Measurements from ENCODE around the gene ARID5A. TPM values are rescaled to one million over a fixed set of nuclear protein-coding genes. Genes with fewer than 3 reads are reported as not detected.

The ARID5A gene
- total RNA-seq, 1 donor from 2014 or later, result 7.1 TPM

DNA sequence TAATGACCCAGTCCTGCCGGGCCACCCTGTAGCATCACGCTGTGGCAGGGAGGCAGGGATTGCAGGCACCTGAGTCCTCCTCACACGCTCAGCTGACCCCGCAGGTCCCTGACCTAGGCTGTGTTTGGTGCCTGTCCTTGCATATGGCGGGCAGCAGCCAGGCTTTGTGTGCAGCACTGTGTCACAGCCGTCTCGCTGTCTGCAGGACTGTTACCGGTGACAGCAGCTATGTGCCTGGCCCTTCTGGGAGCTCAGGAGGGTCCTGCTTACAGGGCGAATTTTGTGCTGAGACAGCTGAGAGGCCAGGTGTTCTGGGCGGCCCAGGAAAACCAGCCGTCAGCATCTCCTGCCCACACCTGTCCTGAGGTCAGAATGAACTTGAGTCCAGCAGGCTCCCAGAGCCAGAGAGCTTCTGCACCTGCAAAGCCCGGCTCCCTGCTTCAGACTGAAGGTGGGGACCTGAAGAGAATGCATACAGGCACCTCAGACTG, 10.4 kb upstream of the ARID5A start:
- H3K9me3 Mint-ChIP-seq (ENCODE audit: low read depth), result no peaks in the 10 kb centered on the region
- TF ChIP-seq, protein P1, sequence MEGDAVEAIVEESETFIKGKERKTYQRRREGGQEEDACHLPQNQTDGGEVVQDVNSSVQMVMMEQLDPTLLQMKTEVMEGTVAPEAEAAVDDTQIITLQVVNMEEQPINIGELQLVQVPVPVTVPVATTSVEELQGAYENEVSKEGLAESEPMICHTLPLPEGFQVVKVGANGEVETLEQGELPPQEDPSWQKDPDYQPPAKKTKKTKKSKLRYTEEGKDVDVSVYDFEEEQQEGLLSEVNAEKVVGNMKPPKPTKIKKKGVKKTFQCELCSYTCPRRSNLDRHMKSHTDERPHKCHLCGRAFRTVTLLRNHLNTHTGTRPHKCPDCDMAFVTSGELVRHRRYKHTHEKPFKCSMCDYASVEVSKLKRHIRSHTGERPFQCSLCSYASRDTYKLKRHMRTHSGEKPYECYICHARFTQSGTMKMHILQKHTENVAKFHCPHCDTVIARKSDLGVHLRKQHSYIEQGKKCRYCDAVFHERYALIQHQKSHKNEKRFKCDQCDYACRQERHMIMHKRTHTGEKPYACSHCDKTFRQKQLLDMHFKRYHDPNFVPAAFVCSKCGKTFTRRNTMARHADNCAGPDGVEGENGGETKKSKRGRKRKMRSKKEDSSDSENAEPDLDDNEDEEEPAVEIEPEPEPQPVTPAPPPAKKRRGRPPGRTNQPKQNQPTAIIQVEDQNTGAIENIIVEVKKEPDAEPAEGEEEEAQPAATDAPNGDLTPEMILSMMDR (IDR thresholded peaks at IDR 0.05; ENCODE audit: unreplicated experiment), result no peak
- no peaks in the 10 kb centered on the region for H3K36me3 Mint-ChIP-seq (ENCODE audit: insufficient read depth)
- H3K27ac Mint-ChIP-seq, result no peak overlapping the region
- DNase-seq (ENCODE audit: low spot score, unreplicated experiment), result no peak
- H3K4me3 Mint-ChIP-seq (ENCODE audit: low read depth), result no peak overlapping the region
- peaks cover 44% of the 10 kb centered on the region for H3K27me3 Mint-ChIP-seq
- peaks cover 2% of the 10 kb centered on the region for H3K4me1 Mint-ChIP-seq (ENCODE audit: low read depth)

DNA sequence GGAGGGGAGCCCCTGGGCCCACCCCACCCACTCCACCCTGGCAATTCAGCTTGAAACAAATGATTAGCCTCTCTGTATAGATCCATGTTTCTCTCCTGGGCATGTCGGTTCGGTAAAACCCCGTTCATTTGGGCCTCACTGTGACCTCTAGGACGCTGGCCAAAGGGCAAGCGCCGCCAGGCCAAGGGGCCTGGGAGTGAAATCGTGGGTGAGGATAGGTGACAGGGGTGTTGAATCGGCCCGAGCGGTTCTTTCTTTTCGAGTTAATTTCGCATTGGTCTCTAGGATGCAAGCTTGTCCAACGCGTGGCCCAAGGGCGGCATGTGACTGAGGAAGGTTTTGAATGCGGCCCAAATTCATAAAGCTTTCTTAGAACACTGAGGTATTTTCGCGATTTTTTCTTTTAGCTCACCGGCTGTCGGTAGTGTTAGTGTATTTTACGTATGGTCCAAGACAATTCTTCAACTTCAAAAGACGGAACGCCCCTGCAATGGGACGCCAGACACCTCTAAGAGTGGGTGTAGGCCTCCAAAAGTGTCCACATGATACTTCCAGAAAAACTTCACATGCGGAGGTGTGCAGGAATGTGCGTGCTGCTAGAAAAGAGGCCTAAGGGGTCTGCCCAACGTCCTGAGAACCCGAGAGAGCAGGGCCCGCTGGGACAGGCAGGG, 9.8 kb upstream of the ARID5A start:
- Mint-ChIP-seq H3K27me3 (peaks cover 47% of the 10 kb centered on the region), H3K36me3 (ENCODE audit: insufficient read depth) (no peaks in the 10 kb centered on the region)
- TF ChIP-seq, protein P1 (IDR thresholded peaks at IDR 0.05; ENCODE audit: unreplicated experiment), result no peak

DNA sequence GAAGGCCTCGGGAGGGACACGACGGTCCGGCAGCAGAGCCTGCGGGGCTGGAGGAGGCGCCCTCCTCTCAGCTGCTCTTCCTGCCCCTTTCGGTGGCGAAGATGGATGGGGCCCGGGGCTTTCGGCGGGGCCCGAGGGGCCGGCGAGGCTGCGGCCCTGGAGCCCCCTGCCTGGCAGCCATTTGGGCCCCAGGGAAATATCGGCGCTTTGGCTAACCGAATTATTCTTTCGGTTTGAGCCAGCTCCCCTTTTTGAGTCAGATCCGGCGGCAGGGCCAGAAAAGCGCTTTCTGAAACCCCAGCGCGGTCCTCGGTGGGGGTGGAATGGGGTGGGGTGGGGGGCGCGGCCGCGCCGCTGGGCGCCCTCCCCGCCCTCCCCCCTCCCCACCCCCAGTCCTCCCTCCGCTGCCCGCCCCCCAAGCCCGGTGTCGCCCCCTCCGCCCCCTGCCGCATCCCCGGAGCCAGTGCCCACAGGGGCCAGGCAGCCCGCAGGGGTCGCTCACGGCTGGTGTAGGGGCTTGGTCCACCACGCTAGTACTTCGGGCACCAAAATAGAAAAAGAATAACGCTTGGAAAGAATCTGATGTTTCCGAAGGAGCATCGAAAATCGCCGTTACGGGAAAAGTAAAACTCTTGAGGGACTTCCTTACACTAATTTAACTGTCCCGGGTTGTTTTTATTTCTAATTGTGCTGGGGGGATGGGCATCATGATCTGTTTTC, 9.1 kb upstream of the ARID5A start:
- H3K9me3 Mint-ChIP-seq (ENCODE audit: low read depth), result no peaks in the 10 kb centered on the region
- peaks cover 45% of the 10 kb centered on the region for H3K27me3 Mint-ChIP-seq
- TF ChIP-seq, protein P1 (IDR thresholded peaks at IDR 0.05; ENCODE audit: unreplicated experiment), result peak; percentile 52
- no peak for DNase-seq (ENCODE audit: low spot score, unreplicated experiment)
- H3K4me3 Mint-ChIP-seq (ENCODE audit: low read depth), result peak overlapping the region; percentile 48
- peaks cover 6% of the 10 kb centered on the region for H3K4me1 Mint-ChIP-seq (ENCODE audit: low read depth)
- H3K36me3 Mint-ChIP-seq (ENCODE audit: insufficient read depth), result no peaks in the 10 kb centered on the region
- H3K27ac Mint-ChIP-seq, result no peak overlapping the region

More for the DNA sequence above, 9.8 kb upstream of the ARID5A start:
- no peak for DNase-seq (ENCODE audit: low spot score, unreplicated experiment)
- peak overlapping the region; percentile 31 for H3K4me3 Mint-ChIP-seq (ENCODE audit: low read depth)
- no peak overlapping the region for H3K27ac Mint-ChIP-seq
- H3K4me1 Mint-ChIP-seq (ENCODE audit: low read depth), result peaks cover 2% of the 10 kb centered on the region
- H3K9me3 Mint-ChIP-seq (ENCODE audit: low read depth), result no peaks in the 10 kb centered on the region

DNA sequence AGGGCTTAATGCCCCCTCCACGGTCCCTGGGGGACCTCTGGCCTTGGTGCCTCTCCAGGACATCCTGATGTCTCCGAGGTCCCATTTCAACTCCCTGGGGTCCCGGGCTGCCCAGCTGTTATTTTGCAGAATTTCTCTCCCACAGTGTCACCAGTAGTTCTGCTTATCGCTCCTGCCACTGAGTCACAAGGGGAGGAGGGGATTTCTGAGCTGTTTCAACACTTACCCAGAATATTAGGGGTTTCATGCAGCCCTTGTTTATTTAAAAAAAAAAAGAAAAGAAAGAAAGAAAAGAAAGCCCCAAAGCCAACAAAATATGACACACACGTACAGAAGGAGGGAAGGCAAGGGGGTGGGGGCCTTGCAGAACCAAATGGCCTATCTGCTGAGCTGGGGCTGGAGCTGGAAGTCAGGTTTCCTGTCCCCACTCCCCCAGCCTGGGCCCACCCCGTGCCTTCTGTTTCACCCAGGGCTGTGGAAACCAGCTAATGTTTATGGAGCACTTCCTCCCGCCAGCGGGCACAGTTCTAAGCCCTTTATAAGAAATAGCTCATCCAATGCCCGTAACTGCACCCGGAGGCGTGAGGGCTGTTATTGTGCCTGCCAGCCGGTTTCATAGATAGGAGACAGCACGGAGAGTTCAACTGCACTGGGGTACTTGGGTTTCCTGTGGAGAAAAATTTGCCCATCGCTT, 8.4 kb upstream of the ARID5A start:
- no peaks in the 10 kb centered on the region for H3K36me3 Mint-ChIP-seq (ENCODE audit: insufficient read depth)
- H3K9me3 Mint-ChIP-seq (ENCODE audit: low read depth), result no peaks in the 10 kb centered on the region
- H3K27me3 Mint-ChIP-seq, result peaks cover 45% of the 10 kb centered on the region
- no peak overlapping the region for H3K27ac Mint-ChIP-seq
- H3K4me3 Mint-ChIP-seq (ENCODE audit: low read depth), result peak overlapping the region; percentile 48
- H3K4me1 Mint-ChIP-seq (ENCODE audit: low read depth), result peaks cover 6% of the 10 kb centered on the region
- TF ChIP-seq, protein P1 (IDR thresholded peaks at IDR 0.05; ENCODE audit: unreplicated experiment), result no peak
- DNase-seq (ENCODE audit: low spot score, unreplicated experiment), result no peak

DNA sequence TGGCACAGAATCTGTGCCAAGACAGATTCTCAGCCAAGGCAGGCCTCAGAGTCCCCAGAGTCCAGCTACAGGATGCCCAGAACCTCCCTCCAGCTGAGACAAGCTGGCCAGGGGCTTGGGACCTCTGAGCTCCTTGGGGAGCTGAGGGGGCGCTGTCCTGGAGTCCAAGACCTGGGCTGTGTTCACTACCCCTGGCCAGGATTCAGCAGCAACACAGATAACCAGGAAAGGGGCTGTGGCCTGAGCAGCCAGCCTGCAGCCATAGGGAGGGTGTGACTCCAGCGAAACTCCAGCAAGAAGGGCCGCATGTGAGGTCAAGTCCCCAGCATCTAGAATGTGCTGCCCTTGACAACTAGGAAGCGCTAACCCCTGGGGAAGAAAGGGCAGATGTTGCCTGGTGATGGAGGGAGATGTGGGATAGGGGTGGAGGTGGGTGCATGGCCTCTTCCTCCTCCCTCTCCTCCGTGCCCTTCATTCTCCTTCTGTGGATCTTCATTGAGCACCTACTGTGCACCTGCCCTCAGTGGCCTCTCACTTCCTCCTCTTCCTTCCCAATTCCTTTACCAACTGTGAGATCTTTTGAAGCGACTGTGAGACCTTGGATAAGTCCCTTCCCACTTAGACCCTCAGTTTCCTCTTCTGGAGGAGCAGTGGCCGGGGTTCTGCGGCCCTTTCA, 7.7 kb upstream of the ARID5A start:
- H3K4me3 Mint-ChIP-seq (ENCODE audit: low read depth), result no peak overlapping the region
- H3K27me3 Mint-ChIP-seq, result peaks cover 43% of the 10 kb centered on the region
- DNase-seq (ENCODE audit: low spot score, unreplicated experiment), result no peak

More for the DNA sequence above, 7.7 kb upstream of the ARID5A start:
- no peaks in the 10 kb centered on the region for H3K9me3 Mint-ChIP-seq (ENCODE audit: low read depth)
- TF ChIP-seq, protein P1 (IDR thresholded peaks at IDR 0.05; ENCODE audit: unreplicated experiment), result no peak
- H3K27ac Mint-ChIP-seq, result no peak overlapping the region
- H3K36me3 Mint-ChIP-seq (ENCODE audit: insufficient read depth), result no peaks in the 10 kb centered on the region
- H3K4me1 Mint-ChIP-seq (ENCODE audit: low read depth), result peaks cover 6% of the 10 kb centered on the region

Measured in progenitor cell of endocrine pancreas (in vitro differentiated cells).